ENCODE measurements around the gene FALEC.

Gene FALEC

DNA sequence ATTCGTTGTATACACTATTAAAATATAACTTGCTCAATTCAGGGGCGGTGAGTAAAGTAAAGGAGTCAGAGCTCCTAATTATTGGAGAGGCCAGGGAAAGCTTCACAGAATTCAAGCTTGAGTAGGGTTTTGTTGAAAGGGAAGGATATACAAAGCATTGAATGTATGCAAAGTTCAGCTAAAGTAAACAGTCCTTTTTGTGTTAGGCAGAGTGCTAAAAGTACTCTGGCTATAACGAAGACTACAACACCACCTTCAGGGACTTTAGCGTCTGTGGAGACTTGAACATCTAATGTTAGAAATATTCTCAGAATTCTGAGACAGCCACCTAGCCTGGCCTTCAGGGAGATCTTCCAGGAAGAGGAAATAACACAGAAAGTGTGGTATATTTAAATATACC lies 1.1 kb downstream of the FALEC start:
- TF ChIP-seq FOXA1 (IDR thresholded peaks at IDR 0.05) (no peak), BHLHE40 (IDR thresholded peaks at IDR 0.05; ENCODE audit: borderline replicate concordance) (no peak), FOXM1 (IDR thresholded peaks at IDR 0.05; ENCODE audit: borderline replicate concordance) (no peak), SP1 (IDR thresholded peaks at IDR 0.05) (no peak), L3MBTL2 (conservative IDR thresholded peaks at IDR 0.05) (no peak), HDGF (IDR thresholded peaks at IDR 0.05; ENCODE audit: borderline replicate concordance) (no peak), FOXK2 (IDR thresholded peaks at IDR 0.05) (no peak), LEF1 (IDR thresholded peaks at IDR 0.05; ENCODE audit: borderline replicate concordance) (no peak), ARNT (IDR thresholded peaks at IDR 0.05) (no peak), ZNF384 (IDR thresholded peaks at IDR 0.05) (no peak), SUZ12 (IDR thresholded peaks at IDR 0.05) (no peak), ELF4 (IDR thresholded peaks at IDR 0.05) (no peak), TARDBP (IDR thresholded peaks at IDR 0.05) (no peak), CTBP1 (IDR thresholded peaks at IDR 0.05; ENCODE audit: borderline replicate concordance) (no peak), NFRKB (IDR thresholded peaks at IDR 0.05) (no peak)
- TF ChIP-seq, protein P1, sequence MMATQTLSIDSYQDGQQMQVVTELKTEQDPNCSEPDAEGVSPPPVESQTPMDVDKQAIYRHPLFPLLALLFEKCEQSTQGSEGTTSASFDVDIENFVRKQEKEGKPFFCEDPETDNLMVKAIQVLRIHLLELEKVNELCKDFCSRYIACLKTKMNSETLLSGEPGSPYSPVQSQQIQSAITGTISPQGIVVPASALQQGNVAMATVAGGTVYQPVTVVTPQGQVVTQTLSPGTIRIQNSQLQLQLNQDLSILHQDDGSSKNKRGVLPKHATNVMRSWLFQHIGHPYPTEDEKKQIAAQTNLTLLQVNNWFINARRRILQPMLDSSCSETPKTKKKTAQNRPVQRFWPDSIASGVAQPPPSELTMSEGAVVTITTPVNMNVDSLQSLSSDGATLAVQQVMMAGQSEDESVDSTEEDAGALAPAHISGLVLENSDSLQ (IDR thresholded peaks at IDR 0.05), result no peak
- ChIA-PET POLR2A (interaction anchor here (0.6 to 3.4 kb wide), 15 partner anchors 9 to 260 kb away, joined by 3 to 22 read pairs (median 4); partner anchors contain the start of genes ECM1, MCL1, RPRD2 and TARS2), CTCF (interaction anchor here (1.5 to 2.7 kb wide), 3 partner anchors 16 to 44 kb away, joined by 3 to 21 read pairs (median 16); no protein-coding TSS in a partner anchor)
- DNase-seq (ENCODE audit: extremely low spot score), result no peak

DNA sequence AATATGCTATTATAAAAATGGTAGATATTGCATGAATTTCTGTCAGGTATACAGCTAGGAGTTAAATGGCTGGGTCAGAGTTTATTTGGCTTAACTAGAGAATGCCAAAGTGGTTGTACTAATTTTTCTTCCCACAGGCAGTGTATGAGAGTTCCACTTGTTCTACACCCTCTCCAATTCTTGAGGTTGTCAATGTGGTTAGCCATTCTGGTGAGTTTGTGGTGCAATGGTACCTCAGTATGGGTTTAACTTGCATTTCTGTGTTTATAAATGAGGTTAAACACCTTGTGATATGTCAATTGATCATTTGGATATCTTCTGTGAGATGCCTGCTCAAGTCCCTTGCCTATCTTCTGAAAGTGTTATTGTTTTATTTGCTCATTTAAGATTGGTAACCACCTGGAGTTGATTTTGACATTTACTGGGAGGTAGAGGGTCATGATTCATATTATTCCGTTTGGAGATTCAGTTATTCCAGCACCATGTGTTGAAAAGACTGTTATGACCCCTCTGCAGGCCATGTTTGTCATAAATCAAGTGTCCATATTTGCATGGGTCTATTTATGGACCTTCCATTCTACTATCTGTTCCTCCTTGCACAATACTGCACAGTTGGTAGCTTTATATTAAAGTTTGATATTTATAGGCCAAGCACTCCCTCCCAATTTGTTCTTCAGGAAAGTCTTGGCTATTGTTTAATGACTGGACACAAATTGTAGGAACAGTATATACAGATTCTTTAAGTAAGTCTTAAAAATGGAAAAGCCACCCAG lies 5.8 kb downstream of the FALEC start:
- POLR2A ChIA-PET, result interaction anchor here (1.5 kb wide), 1 partner anchor 28 kb away, joined by 3 read pairs; the partner anchor contains the start of gene ADAMTSL4
- DNase-seq (ENCODE audit: extremely low spot score), result no peak
- TF ChIP-seq SUZ12 (IDR thresholded peaks at IDR 0.05) (no peak), HDGF (IDR thresholded peaks at IDR 0.05; ENCODE audit: borderline replicate concordance) (no peak), ELF4 (IDR thresholded peaks at IDR 0.05) (no peak), L3MBTL2 (conservative IDR thresholded peaks at IDR 0.05) (no peak), ARNT (IDR thresholded peaks at IDR 0.05) (no peak), TARDBP (IDR thresholded peaks at IDR 0.05) (no peak), FOXK2 (IDR thresholded peaks at IDR 0.05) (no peak), NFRKB (IDR thresholded peaks at IDR 0.05) (no peak), BHLHE40 (IDR thresholded peaks at IDR 0.05; ENCODE audit: borderline replicate concordance) (no peak), FOXM1 (IDR thresholded peaks at IDR 0.05; ENCODE audit: borderline replicate concordance) (no peak), SP1 (IDR thresholded peaks at IDR 0.05) (no peak), FOXA1 (IDR thresholded peaks at IDR 0.05) (no peak), LEF1 (IDR thresholded peaks at IDR 0.05; ENCODE audit: borderline replicate concordance) (no peak), CTBP1 (IDR thresholded peaks at IDR 0.05; ENCODE audit: borderline replicate concordance) (no peak)
- TF ChIP-seq, protein P1 (IDR thresholded peaks at IDR 0.05), result no peak
- CTCF ChIA-PET, result interaction anchor here (0.8 to 1.7 kb wide), 2 partner anchors 11 kb away, joined by 4 to 7 read pairs; no protein-coding TSS in a partner anchor

DNA sequence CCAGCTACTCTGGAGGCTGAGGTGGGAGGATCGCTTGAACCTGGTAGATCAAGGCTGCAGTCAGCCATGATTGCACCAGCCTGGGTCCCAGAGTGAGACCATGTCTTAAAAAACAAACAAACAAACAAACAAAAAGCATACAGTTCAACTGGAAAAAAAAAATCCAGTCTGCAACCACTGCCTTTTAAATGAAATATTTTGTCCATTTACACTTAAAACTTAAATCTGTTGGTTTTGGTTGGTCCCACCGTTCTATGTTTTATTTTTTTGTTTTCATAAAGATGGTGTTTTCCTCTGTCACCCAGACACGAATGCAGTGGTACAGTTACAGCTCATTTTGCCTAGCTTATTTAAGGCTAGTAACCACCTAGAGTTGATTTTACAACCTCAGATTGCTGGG lies 9.8 kb downstream of the FALEC start:
- ChIA-PET POLR2A (no interaction called here), CTCF (interaction anchor here (0.6 to 0.9 kb wide), 2 partner anchors 10 to 11 kb away, joined by 4 to 9 read pairs; partner anchors contain the start of gene FALEC)
- TF ChIP-seq SUZ12 (IDR thresholded peaks at IDR 0.05) (no peak), SP1 (IDR thresholded peaks at IDR 0.05) (no peak), ELF4 (IDR thresholded peaks at IDR 0.05) (no peak), ARNT (IDR thresholded peaks at IDR 0.05) (no peak), L3MBTL2 (conservative IDR thresholded peaks at IDR 0.05) (no peak), ZNF384 (IDR thresholded peaks at IDR 0.05) (no peak), LEF1 (IDR thresholded peaks at IDR 0.05; ENCODE audit: borderline replicate concordance) (no peak), NFRKB (IDR thresholded peaks at IDR 0.05) (no peak), FOXM1 (IDR thresholded peaks at IDR 0.05; ENCODE audit: borderline replicate concordance) (no peak), HDGF (IDR thresholded peaks at IDR 0.05; ENCODE audit: borderline replicate concordance) (no peak), BHLHE40 (IDR thresholded peaks at IDR 0.05; ENCODE audit: borderline replicate concordance) (no peak), TARDBP (IDR thresholded peaks at IDR 0.05) (no peak), FOXA1 (IDR thresholded peaks at IDR 0.05) (no peak), CTBP1 (IDR thresholded peaks at IDR 0.05; ENCODE audit: borderline replicate concordance) (no peak), FOXK2 (IDR thresholded peaks at IDR 0.05) (no peak)
- TF ChIP-seq, protein P1 (IDR thresholded peaks at IDR 0.05), result no peak
- no peak for DNase-seq (ENCODE audit: extremely low spot score)

DNA sequence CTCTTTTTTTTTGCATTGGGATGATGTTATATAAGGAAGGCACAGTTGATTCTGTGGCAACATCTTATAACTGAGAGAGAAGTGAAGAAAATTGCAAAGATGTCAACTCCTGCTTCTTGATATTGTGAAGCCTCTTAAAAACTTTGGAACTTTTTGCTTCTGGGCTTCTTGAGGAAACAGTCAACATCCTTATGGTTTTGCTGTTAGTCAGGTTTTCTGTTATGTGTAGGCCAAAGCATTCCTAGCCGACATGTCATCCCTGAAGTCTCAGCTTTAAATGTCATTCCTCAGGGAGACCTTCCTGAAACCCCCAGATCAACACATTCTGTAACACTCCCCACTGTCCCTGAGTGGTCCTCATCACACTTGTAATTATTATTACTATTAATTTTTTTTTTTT lies 12.6 kb downstream of the FALEC start:
- ChIA-PET CTCF (interaction anchor here (0.7 kb wide), 1 partner anchor 28 kb away, joined by 3 read pairs; no protein-coding TSS in a partner anchor), POLR2A (interaction anchor here (0.6 to 1.1 kb wide), 2 partner anchors 9 to 610 kb away, joined by 3 to 5 read pairs; no protein-coding TSS in a partner anchor)
- DNase-seq (ENCODE audit: extremely low spot score), result no peak
- TF ChIP-seq ZNF384 (IDR thresholded peaks at IDR 0.05), result no peak
- no peak for TF ChIP-seq L3MBTL2 (conservative IDR thresholded peaks at IDR 0.05)
- TF ChIP-seq LEF1 (IDR thresholded peaks at IDR 0.05; ENCODE audit: borderline replicate concordance), result no peak
- no peak for TF ChIP-seq HDGF (IDR thresholded peaks at IDR 0.05; ENCODE audit: borderline replicate concordance)
- TF ChIP-seq FOXM1 (IDR thresholded peaks at IDR 0.05; ENCODE audit: borderline replicate concordance), result no peak
- no peak for TF ChIP-seq ELF4 (IDR thresholded peaks at IDR 0.05)
- no peak for TF ChIP-seq ARNT (IDR thresholded peaks at IDR 0.05)
- no peak for TF ChIP-seq FOXK2 (IDR thresholded peaks at IDR 0.05)
- TF ChIP-seq SUZ12 (IDR thresholded peaks at IDR 0.05), result no peak
- TF ChIP-seq CTBP1 (IDR thresholded peaks at IDR 0.05; ENCODE audit: borderline replicate concordance), result no peak
- TF ChIP-seq TARDBP (IDR thresholded peaks at IDR 0.05), result no peak
- TF ChIP-seq, protein P1 (IDR thresholded peaks at IDR 0.05), result no peak
- no peak for TF ChIP-seq FOXA1 (IDR thresholded peaks at IDR 0.05)
- no peak for TF ChIP-seq SP1 (IDR thresholded peaks at IDR 0.05)
- no peak for TF ChIP-seq NFRKB (IDR thresholded peaks at IDR 0.05)
- TF ChIP-seq BHLHE40 (IDR thresholded peaks at IDR 0.05; ENCODE audit: borderline replicate concordance), result no peak
